Stimulated activated naive CD8-positive, alpha-beta T cell treated with anti-CD3 and anti-CD28 coated beads, Interleukin-15, amount 100 ng/mL, for 72 hours (primary cell): ENCODE data around the gene CCDC9B.

Experiments used
- ATAC-seq: fragments of 150-1000 bp; cut with Tn5 transposase; 2 replicates; pipeline ENCODE4 v1.10.0; 2021; ENCODE audit warnings: mild to moderate bottlenecking, moderate library complexity
- DNase-seq, 2 donors: peaks; one replicate each; pipeline ENCODE4 v3.0.0; 2021 to 2022
- H3K27ac Mint-ChIP-seq, 2 donors: one replicate each; pipeline ENCODE4 v1.8.0; 2022; ENCODE audit warnings: mild to moderate bottlenecking in 2 of 2, mixed read lengths in 2 of 2, moderate library complexity in 2 of 2
- H3K27me3 Mint-ChIP-seq: one replicate; pipeline ENCODE4 v1.8.0; 2022; ENCODE audit warnings: mixed read lengths
- H3K4me1 Mint-ChIP-seq: one replicate; pipeline ENCODE4 v1.8.0; 2022; ENCODE audit warnings: mild to moderate bottlenecking, mixed read lengths
- H3K4me3 Mint-ChIP-seq, 2 donors: one replicate each; pipeline ENCODE4 v1.8.0; 2022; ENCODE audit warnings: mild to moderate bottlenecking in 2 of 2, mixed read lengths in 2 of 2, moderate library complexity in 1 of 2
- H3K9me3 Mint-ChIP-seq, 2 donors: one replicate each; pipeline ENCODE4 v1.8.0; 2022; ENCODE audit warnings: mixed read lengths in 2 of 2

CCDC9B gene

DNA sequence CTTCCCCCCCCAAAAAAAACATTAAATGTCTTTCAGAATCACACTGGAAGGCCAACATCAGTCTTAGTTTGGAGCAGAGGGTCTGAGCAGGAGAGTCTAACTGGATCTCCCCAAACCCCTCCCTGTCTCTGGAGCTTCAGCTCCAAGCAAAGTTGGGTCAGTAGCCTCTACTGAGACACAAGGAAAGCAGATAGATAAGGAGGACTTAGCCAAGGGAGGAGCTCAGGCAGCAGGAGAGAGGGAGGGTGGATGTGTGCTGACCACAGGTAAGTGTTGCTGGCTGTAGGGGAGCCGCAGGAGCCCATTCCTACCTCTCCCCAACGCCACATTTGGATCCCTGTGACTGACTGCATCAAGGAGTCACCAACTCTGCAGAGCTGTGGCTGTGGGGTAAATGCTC is 40.0 kb downstream of the CCDC9B start:
- H3K27me3 Mint-ChIP-seq = no peaks in the 10 kb centered on the region
- H3K9me3 Mint-ChIP-seq = no peaks in the 10 kb centered on the region
- peaks cover 23% of the 10 kb centered on the region for H3K4me1 Mint-ChIP-seq
- no peak overlapping the region for H3K4me3 Mint-ChIP-seq
- no peak for DNase-seq
- H3K27ac Mint-ChIP-seq = no peak overlapping the region
- ATAC-seq = no peak

DNA sequence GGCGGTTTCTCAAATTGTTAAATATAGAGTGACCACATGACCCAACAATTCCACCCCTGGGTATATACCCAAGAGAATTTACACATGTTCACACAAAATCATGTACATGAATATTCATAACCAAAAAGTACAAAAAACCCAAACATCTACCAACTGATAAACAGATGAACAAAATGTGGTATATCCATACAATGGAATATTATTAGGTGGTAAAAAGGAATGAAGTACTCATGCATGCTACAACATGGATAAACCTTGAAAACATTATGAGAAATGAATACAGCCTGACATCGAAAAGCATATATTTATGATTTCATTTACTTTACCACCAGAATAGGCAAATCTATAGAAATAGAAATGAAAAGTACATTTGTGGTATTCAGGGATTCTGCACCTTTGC is 40.4 kb downstream of the CCDC9B start:
- ATAC-seq = no peak
- no peaks in the 10 kb centered on the region for H3K27me3 Mint-ChIP-seq

DNA sequence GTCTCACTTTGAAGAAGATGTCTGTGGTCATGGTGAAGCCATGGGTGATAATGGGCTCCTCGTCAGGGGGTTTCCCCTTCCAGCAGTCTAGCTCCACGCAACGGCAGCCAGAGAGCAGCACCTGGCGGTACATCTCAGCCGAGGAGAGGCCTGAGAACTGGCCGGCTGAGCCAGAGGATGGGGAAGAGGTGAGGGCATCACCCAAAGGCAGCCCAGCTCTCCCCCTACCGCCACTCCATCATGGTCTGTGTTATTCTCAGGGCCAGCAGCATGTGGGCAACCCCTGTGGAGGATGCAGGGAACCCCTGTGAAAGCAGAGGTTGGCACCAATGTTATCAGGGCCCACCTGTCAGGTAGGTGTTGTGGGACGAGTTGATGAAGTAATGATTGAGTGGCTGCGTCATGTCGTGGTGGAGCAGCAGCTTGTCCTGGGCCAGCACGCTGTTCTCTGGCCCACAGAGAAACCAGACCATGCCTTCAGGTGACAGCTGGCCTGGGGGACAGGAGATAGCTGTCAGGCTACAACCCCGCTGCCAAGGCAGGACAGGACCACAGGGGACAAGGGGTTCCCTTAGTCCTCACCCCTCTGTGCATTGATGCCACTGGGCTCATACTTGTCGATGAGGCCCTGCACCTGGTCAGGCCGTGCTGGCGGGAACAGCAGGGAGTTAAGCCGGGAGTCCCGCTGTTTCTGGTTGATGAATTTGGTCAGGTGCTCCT is 42.4 kb downstream of the CCDC9B start:
- Mint-ChIP-seq H3K27me3 (no peaks in the 10 kb centered on the region), H3K9me3 (no peaks in the 10 kb centered on the region), H3K4me3 (no peak overlapping the region), H3K27ac (no peak overlapping the region), H3K4me1 (peaks cover 2% of the 10 kb centered on the region)
- ATAC-seq = no peak
- no peak for DNase-seq

More for the DNA sequence above, 40.4 kb downstream of the CCDC9B start:
- DNase-seq = no peak
- no peak overlapping the region for H3K27ac Mint-ChIP-seq
- H3K9me3 Mint-ChIP-seq = no peaks in the 10 kb centered on the region
- H3K4me3 Mint-ChIP-seq = no peak overlapping the region
- peaks cover 20% of the 10 kb centered on the region for H3K4me1 Mint-ChIP-seq

DNA sequence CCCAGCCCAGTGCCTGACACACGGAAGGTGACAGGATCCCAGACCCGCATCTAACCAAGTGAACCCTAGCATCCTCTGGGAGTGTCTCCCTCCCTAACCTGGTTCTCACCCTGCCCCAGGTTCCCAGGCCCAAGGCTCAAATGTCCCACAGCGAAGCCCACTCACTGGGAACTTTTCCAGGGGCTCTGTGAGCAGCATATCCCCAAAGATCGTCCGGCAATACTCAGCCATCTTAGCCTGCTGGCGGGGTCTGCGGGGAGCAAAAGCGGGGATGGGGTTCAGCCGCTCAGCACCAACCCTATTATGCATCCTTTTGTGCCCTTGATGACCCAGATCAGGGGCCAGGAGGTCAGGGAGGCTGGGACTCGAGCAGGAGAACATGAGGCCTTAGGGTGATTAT is 43.4 kb downstream of the CCDC9B start:
- no peaks in the 10 kb centered on the region for H3K4me1 Mint-ChIP-seq
- H3K9me3 Mint-ChIP-seq = no peaks in the 10 kb centered on the region
- DNase-seq = no peak
- ATAC-seq = no peak
- H3K4me3 Mint-ChIP-seq = no peak overlapping the region
- H3K27me3 Mint-ChIP-seq = no peaks in the 10 kb centered on the region
- H3K27ac Mint-ChIP-seq = no peak overlapping the region

DNA sequence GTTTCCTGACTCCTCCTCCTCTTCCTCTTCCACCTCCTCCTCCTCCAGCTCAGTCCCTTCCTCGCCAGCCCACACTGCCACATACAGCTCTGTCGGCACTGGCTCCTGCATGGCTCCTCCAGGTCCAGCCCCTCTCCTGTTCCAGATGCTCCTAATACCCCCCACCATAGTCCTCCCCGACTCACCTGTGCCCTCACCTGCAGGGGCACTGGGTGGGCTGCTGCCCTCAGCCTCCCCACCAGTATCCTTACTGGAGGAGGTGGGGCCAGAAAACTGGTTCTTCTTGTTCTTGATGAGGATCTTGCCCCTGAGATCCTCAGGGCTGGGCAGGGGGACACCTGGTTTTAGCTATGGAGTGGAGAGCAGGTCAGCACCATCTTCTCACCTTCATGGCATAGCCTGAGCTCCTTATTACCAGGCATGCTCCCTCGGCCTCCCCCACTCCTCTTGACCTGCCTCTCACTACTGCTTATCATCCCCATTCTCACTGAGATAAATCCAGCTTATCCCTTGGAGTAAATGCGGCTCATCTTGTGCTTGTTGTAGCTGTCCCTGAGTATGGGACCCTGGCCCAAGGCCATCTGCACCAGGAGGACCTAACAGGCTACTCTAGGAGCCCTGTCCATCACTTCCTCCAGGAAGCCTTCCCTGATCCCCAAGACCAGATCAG is 44.0 kb downstream of the CCDC9B start:
- Mint-ChIP-seq H3K27me3 (no peaks in the 10 kb centered on the region), H3K9me3 (no peaks in the 10 kb centered on the region), H3K27ac (no peak overlapping the region), H3K4me1 (no peaks in the 10 kb centered on the region), H3K4me3 (no peak overlapping the region)
- DNase-seq (no peak), ATAC-seq (no peak)

DNA sequence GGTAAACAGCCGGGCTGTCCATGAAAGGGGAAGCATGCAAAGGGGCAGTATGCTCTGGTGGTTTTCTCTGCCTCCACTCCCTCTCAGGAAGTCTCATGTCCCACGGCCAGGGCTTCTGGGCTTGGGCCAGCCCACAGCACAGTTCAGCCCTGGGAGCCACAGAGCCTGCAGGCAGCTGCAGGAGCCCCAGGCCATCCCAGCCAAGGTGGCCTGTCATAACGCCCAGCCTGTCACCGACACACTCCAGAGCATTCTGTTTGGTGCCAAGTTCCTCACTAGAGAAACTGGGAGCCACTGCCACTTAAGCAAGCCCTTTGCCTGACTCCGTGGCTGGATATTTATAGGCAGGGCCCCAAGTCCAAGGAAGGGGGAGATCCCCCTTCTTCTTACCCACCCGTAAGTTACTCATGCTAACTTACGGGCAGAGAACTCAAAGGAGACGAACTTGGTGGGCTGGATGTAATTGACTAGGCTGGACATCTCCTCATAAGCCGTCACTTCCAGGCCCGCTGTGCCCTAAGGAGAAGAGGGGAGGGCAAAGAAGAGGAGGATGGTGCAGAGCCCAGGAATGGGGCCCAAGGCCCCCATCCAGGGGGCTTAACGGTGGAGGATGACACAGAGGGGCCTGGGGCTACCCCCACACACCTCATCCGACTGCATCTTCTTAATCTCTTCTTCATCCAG is 44.7 kb downstream of the CCDC9B start:
- Mint-ChIP-seq H3K4me1 (no peaks in the 10 kb centered on the region), H3K27ac (no peak overlapping the region), H3K9me3 (no peaks in the 10 kb centered on the region), H3K4me3 (no peak overlapping the region), H3K27me3 (no peaks in the 10 kb centered on the region)
- ATAC-seq (no peak), DNase-seq (no peak)

DNA sequence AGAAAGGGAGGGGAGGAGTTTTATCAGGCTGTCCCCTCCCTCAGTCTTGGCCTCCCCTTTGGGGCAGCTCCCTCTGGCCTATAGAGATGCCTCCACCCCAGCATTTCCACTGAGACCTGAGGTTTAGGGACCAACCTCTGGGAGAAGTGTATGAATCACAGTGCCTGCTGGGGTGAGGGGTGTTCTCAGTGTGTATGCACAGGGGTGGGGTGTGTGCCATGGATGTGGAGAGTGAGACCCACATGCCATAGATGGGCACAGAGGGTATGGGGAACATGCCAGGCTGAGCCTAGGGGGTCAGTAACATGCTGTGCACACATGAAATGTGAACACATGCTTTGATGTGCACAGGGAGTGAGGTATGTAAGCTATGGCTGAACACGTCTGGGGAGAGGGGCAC is 45.4 kb downstream of the CCDC9B start:
- DNase-seq (no peak), ATAC-seq (no peak)
- H3K4me1 Mint-ChIP-seq = no peaks in the 10 kb centered on the region
- H3K27me3 Mint-ChIP-seq = no peaks in the 10 kb centered on the region
- no peak overlapping the region for H3K4me3 Mint-ChIP-seq
- H3K9me3 Mint-ChIP-seq = no peaks in the 10 kb centered on the region
- peak overlapping the region in 1 of 2 donors; percentile 42 for H3K27ac Mint-ChIP-seq

DNA sequence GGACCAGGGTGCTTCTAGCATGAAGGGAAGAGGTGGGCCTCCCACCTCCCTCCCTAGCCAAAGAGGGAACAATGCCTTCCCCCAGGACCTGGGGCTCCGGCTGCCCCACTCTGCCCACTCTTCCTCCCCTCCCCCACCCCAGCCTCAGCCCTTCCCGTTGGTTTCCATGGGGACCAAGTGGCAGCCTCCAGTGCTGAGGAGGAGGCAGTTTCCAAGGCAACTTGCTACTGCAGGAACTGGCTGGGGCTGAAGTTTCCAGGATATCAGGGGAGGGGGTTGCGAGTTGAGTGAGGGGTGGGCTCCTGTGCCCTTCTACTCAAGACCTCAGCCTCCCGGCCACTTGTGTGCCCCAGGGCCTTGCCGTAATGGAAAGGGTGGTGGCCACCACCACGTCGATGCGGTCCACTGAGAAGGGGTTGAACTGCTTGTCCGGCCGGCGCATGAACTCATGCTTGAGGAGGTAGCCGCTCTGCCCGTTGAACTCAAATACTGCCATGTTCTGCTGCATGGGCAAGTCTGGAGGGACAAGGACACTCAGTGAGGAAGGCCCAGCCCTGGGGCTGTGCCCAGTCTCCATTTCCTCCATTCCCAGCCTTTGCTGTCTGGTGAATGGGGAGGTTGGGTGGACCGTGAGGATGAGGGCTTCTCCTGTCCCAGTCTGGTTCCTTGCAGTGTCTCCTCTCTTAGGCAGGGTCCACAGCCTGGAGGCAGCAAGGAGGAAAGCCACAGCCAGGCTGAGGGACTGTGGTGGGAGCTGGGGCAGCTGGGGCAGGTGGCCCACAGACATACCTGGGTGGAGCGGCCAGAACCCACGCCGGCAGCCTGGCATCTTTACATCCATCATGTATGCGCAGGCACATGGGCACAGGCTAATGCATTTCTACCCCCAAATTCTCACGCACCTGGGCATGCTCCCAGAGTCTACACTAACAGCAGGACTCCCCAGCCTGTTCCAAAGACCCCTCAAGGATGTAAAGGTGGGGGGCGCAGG is 46.5 kb downstream of the CCDC9B start:
- no peaks in the 10 kb centered on the region for H3K4me1 Mint-ChIP-seq
- H3K4me3 Mint-ChIP-seq = no peak overlapping the region
- ATAC-seq (no peak), DNase-seq (no peak)
- H3K27ac Mint-ChIP-seq = no peak overlapping the region
- H3K27me3 Mint-ChIP-seq = no peaks in the 10 kb centered on the region
- no peaks in the 10 kb centered on the region for H3K9me3 Mint-ChIP-seq

DNA sequence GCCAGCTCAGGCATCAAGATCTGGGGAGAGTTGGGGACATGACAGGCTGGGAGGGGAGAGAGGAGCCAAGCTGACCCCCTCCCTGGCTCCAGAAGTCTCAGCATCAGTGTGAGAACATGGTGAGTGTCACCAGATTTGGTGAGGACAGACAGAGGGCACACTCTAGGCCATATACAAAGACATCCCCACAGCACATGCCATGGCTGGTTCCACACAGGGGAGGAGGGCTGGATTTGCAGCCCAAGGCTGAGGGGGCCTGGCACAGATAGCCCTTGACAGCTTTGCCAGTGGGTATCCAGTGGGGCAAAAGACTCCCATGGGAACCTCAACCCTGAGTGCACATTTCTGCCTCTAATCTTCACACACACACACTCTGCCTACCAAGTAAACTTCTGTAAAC is 47.7 kb downstream of the CCDC9B start:
- no peak for ATAC-seq

DNA sequence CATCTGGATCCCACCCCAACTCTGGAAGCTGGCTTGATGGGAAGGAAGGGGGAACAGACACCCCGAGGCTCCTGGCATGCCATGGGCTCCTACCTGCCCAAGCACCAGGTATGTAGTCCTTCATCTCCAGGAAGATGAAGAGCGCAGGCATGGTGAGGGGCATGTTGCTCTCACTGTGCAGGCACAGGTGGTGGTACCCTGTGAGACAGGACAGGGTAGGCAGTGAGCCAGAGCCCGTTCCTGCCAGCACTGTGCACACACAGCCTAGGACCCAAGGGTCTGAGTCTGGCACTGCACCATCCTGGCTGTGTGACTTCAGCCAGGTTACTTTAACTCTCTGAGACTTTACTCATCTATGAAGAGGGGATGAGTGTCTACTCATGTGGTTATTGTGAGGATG is 48.5 kb downstream of the CCDC9B start:
- Mint-ChIP-seq H3K27me3 (no peaks in the 10 kb centered on the region), H3K9me3 (no peaks in the 10 kb centered on the region), H3K27ac (no peak overlapping the region), H3K4me3 (no peak overlapping the region), H3K4me1 (no peaks in the 10 kb centered on the region)
- DNase-seq (no peak), ATAC-seq (no peak)

More for the DNA sequence above, 47.7 kb downstream of the CCDC9B start:
- no peaks in the 10 kb centered on the region for H3K9me3 Mint-ChIP-seq
- no peaks in the 10 kb centered on the region for H3K27me3 Mint-ChIP-seq
- no peak overlapping the region for H3K4me3 Mint-ChIP-seq
- DNase-seq = no peak
- peak overlapping the region in 1 of 2 donors; percentile 38 for H3K27ac Mint-ChIP-seq
- no peaks in the 10 kb centered on the region for H3K4me1 Mint-ChIP-seq

DNA sequence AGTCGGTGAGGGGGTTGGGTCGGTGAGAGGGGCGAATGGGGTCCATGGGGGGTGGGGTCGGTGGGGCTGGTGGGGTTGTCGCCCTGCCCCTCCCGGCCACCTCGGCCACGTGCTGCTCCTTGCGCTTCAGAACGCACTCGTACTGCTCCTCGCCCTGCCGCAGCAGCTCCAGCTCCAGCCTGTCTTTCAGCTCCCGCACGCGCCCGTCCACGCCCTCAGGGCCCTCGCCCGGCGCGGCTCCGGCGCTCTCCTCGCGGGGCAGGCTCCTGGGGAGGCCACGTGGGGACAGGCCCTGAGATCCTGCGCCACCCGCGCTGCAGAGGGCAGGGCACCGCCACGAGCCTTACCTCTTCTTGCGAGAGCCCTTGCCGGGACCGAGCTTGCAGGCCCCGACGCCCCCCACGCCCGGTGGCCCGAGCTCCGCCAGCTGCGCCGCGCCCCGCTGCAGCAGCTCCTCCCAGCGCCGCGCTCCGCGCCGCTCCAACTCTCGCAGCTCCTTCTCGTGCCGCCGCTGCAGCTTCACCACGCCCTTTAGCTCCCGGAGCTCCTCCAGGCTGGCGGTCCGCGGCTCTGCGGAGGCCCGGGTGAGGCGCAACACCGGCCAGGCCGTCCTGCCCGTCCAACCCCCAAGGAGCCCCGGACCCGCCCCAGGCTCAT is 49.7 kb downstream of the CCDC9B start:
- no peak overlapping the region for H3K27ac Mint-ChIP-seq
- DNase-seq = no peak
- no peaks in the 10 kb centered on the region for H3K9me3 Mint-ChIP-seq
- peak; percentile 37 for ATAC-seq
- H3K4me1 Mint-ChIP-seq = peaks cover under 1% of the 10 kb centered on the region
- H3K4me3 Mint-ChIP-seq = no peak overlapping the region
- H3K27me3 Mint-ChIP-seq = no peaks in the 10 kb centered on the region

DNA sequence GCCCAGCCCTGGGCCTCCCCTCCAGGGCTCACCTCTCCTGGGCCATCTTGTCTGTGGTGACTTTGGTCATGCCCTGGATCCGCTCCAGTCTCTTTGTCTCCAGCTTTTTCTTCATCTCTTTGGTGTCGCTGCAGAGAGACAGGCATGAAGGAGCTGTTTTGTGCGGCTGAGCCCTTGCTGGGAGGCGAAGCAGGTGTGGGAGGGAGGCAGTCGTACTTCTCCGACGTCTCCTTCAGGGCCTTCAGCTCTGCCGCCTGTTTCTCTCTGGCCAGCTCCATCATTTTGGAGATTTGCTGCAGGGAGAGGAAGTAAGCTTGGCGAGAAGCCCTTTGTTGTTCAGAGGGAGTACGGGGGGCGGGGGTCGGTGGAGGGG is 50.2 kb downstream of the CCDC9B start:
- no peak for DNase-seq
- Mint-ChIP-seq H3K4me1 (peaks cover 5% of the 10 kb centered on the region), H3K9me3 (no peaks in the 10 kb centered on the region), H3K27ac (no peak overlapping the region), H3K27me3 (no peaks in the 10 kb centered on the region), H3K4me3 (no peak overlapping the region)
- ATAC-seq = no peak

DNA sequence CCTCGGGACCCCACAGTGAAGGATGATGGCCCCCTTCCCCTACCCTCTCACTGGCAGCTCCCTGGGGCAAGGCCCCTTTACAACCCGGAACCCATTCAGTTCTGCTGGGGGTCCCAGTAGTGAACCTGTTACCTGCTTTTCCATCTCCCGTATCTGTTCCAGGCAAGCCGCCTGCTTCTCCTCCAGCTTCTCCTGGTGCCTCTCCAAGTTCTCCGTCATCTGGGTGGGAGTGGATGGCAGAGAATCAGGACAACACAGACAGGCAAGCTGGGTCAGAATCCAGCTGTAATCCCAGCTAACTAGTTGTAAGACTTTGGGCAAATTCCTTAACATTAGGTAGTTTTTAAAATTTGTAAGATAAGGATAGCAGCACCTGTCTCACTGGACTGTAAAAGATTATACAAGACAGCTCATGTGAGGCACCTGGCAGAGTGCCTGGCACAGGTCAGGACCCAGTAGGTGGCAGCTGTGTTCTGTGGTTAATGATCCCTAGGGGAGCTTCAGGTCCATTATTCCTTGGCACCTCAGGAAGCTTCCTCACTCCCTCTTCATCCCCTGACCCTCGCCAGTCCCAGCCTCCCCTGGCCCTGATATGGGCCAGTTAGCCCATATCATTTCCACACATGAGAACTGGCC is 51.5 kb downstream of the CCDC9B start:
- ATAC-seq (no peak), DNase-seq (no peak)
- H3K4me1 Mint-ChIP-seq = peaks cover 7% of the 10 kb centered on the region
- H3K27ac Mint-ChIP-seq = no peak overlapping the region
- H3K27me3 Mint-ChIP-seq = peaks cover under 1% of the 10 kb centered on the region
- H3K4me3 Mint-ChIP-seq = no peak overlapping the region
- no peaks in the 10 kb centered on the region for H3K9me3 Mint-ChIP-seq

DNA sequence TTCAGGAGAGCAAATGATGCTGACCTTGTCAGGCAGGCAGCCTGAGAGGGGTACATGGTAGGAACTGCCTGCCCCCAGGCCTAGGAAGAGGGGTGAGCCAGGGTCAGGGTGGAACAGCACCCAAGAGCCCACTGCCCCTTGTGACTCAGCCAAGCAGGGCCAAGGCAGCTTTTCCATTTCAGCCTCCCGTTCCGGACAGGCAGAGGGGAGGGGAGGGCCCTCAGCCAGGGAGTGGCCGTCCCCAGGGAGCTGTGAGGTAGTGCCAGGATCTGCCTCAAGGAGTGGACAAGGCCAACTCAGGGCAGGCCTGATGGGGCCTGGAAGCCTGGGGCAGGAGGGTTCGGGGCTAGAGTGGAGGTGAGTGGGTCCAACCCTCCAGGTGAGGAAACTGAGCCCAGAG is 52.8 kb downstream of the CCDC9B start:
- ATAC-seq = no peak
- peaks cover 7% of the 10 kb centered on the region for H3K4me1 Mint-ChIP-seq
- no peak for DNase-seq

More for the DNA sequence above, 52.8 kb downstream of the CCDC9B start:
- Mint-ChIP-seq H3K4me3 (no peak overlapping the region), H3K27ac (peak overlapping the region; percentile 21 to 40), H3K9me3 (no peaks in the 10 kb centered on the region), H3K27me3 (peaks cover 14% of the 10 kb centered on the region)
